Stimulated activated memory B cell treated with anti-CD40 and anti-IgM and Interleukin-4, amounts not matched to agents 10 μg/mL and 1 μg/mL and 100 μg/mL, for 72 hours (primary cell): ENCODE data around the gene DOK7.
A peak's percentile ranks its signal among the peaks of the same experiment; 100 is the strongest.
"Not testable (repeated sequence)": the region's sequence is repeated elsewhere in the genome, so short reads cannot be mapped to it uniquely, and the experiment has no call there.

Experiments
- ATAC-seq: fragments of 150-1000 bp; cut with Tn5 transposase; 2 replicates; pipeline ENCODE4 v1.10.0; 2021
- H3K27ac Mint-ChIP-seq: one replicate; pipeline ENCODE4 v1.8.0; 2022; ENCODE audit warnings: mild to moderate bottlenecking, mixed read lengths
- H3K27me3 Mint-ChIP-seq: one replicate; pipeline ENCODE4 v1.8.0; 2022; ENCODE audit warnings: mixed read lengths
- H3K36me3 Mint-ChIP-seq: one replicate; pipeline ENCODE4 v1.8.0; 2022; ENCODE audit warnings: mixed read lengths
- H3K4me1 Mint-ChIP-seq: one replicate; pipeline ENCODE4 v1.8.0; 2022; ENCODE audit warnings: mixed read lengths
- H3K4me3 Mint-ChIP-seq: one replicate; pipeline ENCODE4 v1.8.0; 2022; ENCODE audit warnings: mild to moderate bottlenecking, moderate library complexity, mixed read lengths
- H3K9me3 Mint-ChIP-seq: one replicate; pipeline ENCODE4 v1.8.0; 2022; ENCODE audit warnings: mixed read lengths

Gene DOK7

GRCh38 chr4:3525532-3526430 lies 62.7 kb downstream of the DOK7 start:
- peaks cover 30% of the 10 kb centered on the region for H3K36me3 Mint-ChIP-seq
- H3K27ac Mint-ChIP-seq: no peak overlapping the region
- H3K4me1 Mint-ChIP-seq: peaks cover 37% of the 10 kb centered on the region
- H3K4me3 Mint-ChIP-seq: no peak overlapping the region
- no peak for ATAC-seq
- no peaks in the 10 kb centered on the region for H3K9me3 Mint-ChIP-seq
- H3K27me3 Mint-ChIP-seq: no peaks in the 10 kb centered on the region

- Mint-ChIP-seq H3K27me3 (no peaks in the 10 kb centered on the region), H3K36me3 (peaks cover 25% of the 10 kb centered on the region), H3K27ac (no peak overlapping the region), H3K9me3 (no peaks in the 10 kb centered on the region), H3K4me1 (peaks cover 44% of the 10 kb centered on the region), H3K4me3 (no peak overlapping the region)
- ATAC-seq: no peak
Observed at GRCh38 chr4:3526456-3526855, 63.4 kb downstream of the DOK7 start.

GRCh38 chr4:3527101-3527913 lies 64.2 kb downstream of the DOK7 start:
- ATAC-seq: no peak
- H3K4me3 Mint-ChIP-seq: no peak overlapping the region
- no peaks in the 10 kb centered on the region for H3K9me3 Mint-ChIP-seq
- no peak overlapping the region for H3K27ac Mint-ChIP-seq
- H3K4me1 Mint-ChIP-seq: peaks cover 50% of the 10 kb centered on the region
- H3K27me3 Mint-ChIP-seq: no peaks in the 10 kb centered on the region
- H3K36me3 Mint-ChIP-seq: peaks cover 22% of the 10 kb centered on the region

- Mint-ChIP-seq H3K4me1 (peaks cover 50% of the 10 kb centered on the region), H3K27me3 (no peaks in the 10 kb centered on the region), H3K27ac (no peak overlapping the region), H3K4me3 (no peak overlapping the region), H3K9me3 (no peaks in the 10 kb centered on the region), H3K36me3 (peaks cover 22% of the 10 kb centered on the region)
- ATAC-seq: no peak
Observed at GRCh38 chr4:3527914-3528876, 65.1 kb downstream of the DOK7 start.

GRCh38 chr4:3529363-3529762 lies 66.3 kb downstream of the DOK7 start:
- peak; percentile 66 for ATAC-seq
- Mint-ChIP-seq H3K27me3 (no peaks in the 10 kb centered on the region), H3K4me1 (peaks cover 50% of the 10 kb centered on the region), H3K9me3 (no peaks in the 10 kb centered on the region), H3K36me3 (peaks cover 13% of the 10 kb centered on the region), H3K27ac (no peak overlapping the region), H3K4me3 (no peak overlapping the region)

- H3K9me3 Mint-ChIP-seq: no peaks in the 10 kb centered on the region
- H3K4me3 Mint-ChIP-seq: peak overlapping the region; percentile 1
- no peak for ATAC-seq
- peaks cover 50% of the 10 kb centered on the region for H3K4me1 Mint-ChIP-seq
- peaks cover 6% of the 10 kb centered on the region for H3K27me3 Mint-ChIP-seq
- no peak overlapping the region for H3K27ac Mint-ChIP-seq
- H3K36me3 Mint-ChIP-seq: peaks cover 6% of the 10 kb centered on the region
Observed at GRCh38 chr4:3530051-3530450, 66.9 kb downstream of the DOK7 start.

- ATAC-seq: no peak
- Mint-ChIP-seq H3K27ac (peak overlapping the region; percentile 90), H3K4me3 (peak overlapping the region; percentile 98), H3K27me3 (peaks cover 13% of the 10 kb centered on the region), H3K4me1 (peaks cover 50% of the 10 kb centered on the region), H3K36me3 (peaks cover 11% of the 10 kb centered on the region), H3K9me3 (peaks cover 4% of the 10 kb centered on the region)
Observed at GRCh38 chr4:3530663-3531254, 67.7 kb downstream of the DOK7 start.

GRCh38 chr4:3531318-3531878 lies 68.3 kb downstream of the DOK7 start:
- ATAC-seq: no peak
- peaks cover 11% of the 10 kb centered on the region for H3K36me3 Mint-ChIP-seq
- peaks cover 14% of the 10 kb centered on the region for H3K27me3 Mint-ChIP-seq
- H3K27ac Mint-ChIP-seq: peak overlapping the region; percentile 90
- peaks cover 49% of the 10 kb centered on the region for H3K4me1 Mint-ChIP-seq
- peak overlapping the region; percentile 98 for H3K4me3 Mint-ChIP-seq
- H3K9me3 Mint-ChIP-seq: peaks cover 4% of the 10 kb centered on the region

GRCh38 chr4:3531879-3532750 lies 69.0 kb downstream of the DOK7 start, which contains the start of gene LRPAP1:
Gene LRPAP1, minus strand, starts transcription at chr4:3532422. Its CDS starts 10 bp downstream, at chr4:3532412.
- peak within 1 kb of the TSS; percentile 98 for H3K4me3 Mint-ChIP-seq
- peak within 1 kb of the TSS; percentile 90 for H3K27ac Mint-ChIP-seq
- H3K9me3 Mint-ChIP-seq: peaks cover 4% of the 10 kb centered on the region
- peak; percentile 91 for ATAC-seq
- peaks cover 44% of the 10 kb centered on the region for H3K4me1 Mint-ChIP-seq
- peaks cover 6% of the 10 kb centered on the region for H3K36me3 Mint-ChIP-seq
- H3K27me3 Mint-ChIP-seq: peaks cover 14% of the 10 kb centered on the region

- Mint-ChIP-seq H3K9me3 (peaks cover 4% of the 10 kb centered on the region), H3K27me3 (peaks cover 14% of the 10 kb centered on the region), H3K4me1 (peaks cover 37% of the 10 kb centered on the region)
Observed at GRCh38 chr4:3532751-3533422, 69.8 kb downstream of the DOK7 start.

GRCh38 chr4:3533423-3533820 lies 70.3 kb downstream of the DOK7 start:
- H3K9me3 Mint-ChIP-seq: peaks cover 4% of the 10 kb centered on the region
- peaks cover 14% of the 10 kb centered on the region for H3K27me3 Mint-ChIP-seq
- H3K4me3 Mint-ChIP-seq: peak overlapping the region; percentile 98
- no peak overlapping the region for H3K27ac Mint-ChIP-seq
- no peak for ATAC-seq
- H3K36me3 Mint-ChIP-seq: peaks cover 6% of the 10 kb centered on the region
- peaks cover 32% of the 10 kb centered on the region for H3K4me1 Mint-ChIP-seq

More at GRCh38 chr4:3532751-3533422, 69.8 kb downstream of the DOK7 start:
- H3K27ac Mint-ChIP-seq: peak overlapping the region; percentile 90
- ATAC-seq: no peak
- peak overlapping the region; percentile 98 for H3K4me3 Mint-ChIP-seq
- peaks cover 6% of the 10 kb centered on the region for H3K36me3 Mint-ChIP-seq

- ATAC-seq, H3K27ac Mint-ChIP-seq, H3K36me3 Mint-ChIP-seq, H3K9me3 Mint-ChIP-seq, H3K4me3 Mint-ChIP-seq: not testable (repeated sequence)
- H3K27me3 Mint-ChIP-seq: peaks cover 14% of the 10 kb centered on the region
- peaks cover 13% of the 10 kb centered on the region for H3K4me1 Mint-ChIP-seq
Observed at GRCh38 chr4:3535812-3536211, 72.7 kb downstream of the DOK7 start.

GRCh38 chr4:3538906-3539305 lies 75.8 kb downstream of the DOK7 start:
- H3K36me3 Mint-ChIP-seq, H3K27ac Mint-ChIP-seq, ATAC-seq, H3K9me3 Mint-ChIP-seq, H3K4me1 Mint-ChIP-seq, H3K4me3 Mint-ChIP-seq: not testable (repeated sequence)
- H3K27me3 Mint-ChIP-seq: peaks cover 14% of the 10 kb centered on the region
